Epithelial cell of esophagus (primary cell): ENCODE data around the gene NAA60.

ENCODE experiments used
- DNase-seq: peaks from one replicate; pipeline ENCODE4 v3.0.0; 2010; ENCODE audit warnings: low read depth
- H3K4me3 ChIP-seq: 2 replicates; pipeline ENCODE4 v1.5.1; 2011; ENCODE audit warnings: mild to moderate bottlenecking, low read length, control low read depth
- TF ChIP-seq, protein P1 (sequence below): IDR thresholded peaks from 2 replicates; pipeline ENCODE4 v1.5.1; 2011; ENCODE audit warnings: low read depth, mild to moderate bottlenecking, low read length, control low read depth, inconsistent platforms; ENCODE audit not compliant: insufficient read depth; ENCODE audit errors: missing control alignments

Gene NAA60

DNA sequence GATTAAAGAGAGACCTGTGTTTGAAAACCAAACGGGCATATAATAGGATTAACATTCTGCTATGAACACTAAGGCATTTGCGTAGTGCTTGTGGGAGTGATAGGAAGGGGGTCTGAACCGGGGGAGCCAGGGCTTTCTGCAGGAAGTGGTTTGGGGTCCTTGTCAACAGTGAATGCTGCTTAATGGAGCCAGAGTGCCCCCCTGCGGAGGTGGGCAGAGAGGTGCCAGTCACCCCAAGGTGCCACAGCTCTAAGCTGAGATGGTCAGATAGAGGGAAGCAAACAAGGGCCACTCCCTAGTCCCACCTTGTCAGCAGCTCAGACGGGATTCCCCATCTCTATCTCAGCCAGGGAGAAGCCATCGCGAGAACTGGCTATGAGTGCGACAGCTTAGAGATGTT, 17.7 kb downstream of the NAA60 start:
- TF ChIP-seq, protein P1, sequence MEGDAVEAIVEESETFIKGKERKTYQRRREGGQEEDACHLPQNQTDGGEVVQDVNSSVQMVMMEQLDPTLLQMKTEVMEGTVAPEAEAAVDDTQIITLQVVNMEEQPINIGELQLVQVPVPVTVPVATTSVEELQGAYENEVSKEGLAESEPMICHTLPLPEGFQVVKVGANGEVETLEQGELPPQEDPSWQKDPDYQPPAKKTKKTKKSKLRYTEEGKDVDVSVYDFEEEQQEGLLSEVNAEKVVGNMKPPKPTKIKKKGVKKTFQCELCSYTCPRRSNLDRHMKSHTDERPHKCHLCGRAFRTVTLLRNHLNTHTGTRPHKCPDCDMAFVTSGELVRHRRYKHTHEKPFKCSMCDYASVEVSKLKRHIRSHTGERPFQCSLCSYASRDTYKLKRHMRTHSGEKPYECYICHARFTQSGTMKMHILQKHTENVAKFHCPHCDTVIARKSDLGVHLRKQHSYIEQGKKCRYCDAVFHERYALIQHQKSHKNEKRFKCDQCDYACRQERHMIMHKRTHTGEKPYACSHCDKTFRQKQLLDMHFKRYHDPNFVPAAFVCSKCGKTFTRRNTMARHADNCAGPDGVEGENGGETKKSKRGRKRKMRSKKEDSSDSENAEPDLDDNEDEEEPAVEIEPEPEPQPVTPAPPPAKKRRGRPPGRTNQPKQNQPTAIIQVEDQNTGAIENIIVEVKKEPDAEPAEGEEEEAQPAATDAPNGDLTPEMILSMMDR = no peak
- no peak for DNase-seq
- no peak overlapping the region for H3K4me3 ChIP-seq

DNA sequence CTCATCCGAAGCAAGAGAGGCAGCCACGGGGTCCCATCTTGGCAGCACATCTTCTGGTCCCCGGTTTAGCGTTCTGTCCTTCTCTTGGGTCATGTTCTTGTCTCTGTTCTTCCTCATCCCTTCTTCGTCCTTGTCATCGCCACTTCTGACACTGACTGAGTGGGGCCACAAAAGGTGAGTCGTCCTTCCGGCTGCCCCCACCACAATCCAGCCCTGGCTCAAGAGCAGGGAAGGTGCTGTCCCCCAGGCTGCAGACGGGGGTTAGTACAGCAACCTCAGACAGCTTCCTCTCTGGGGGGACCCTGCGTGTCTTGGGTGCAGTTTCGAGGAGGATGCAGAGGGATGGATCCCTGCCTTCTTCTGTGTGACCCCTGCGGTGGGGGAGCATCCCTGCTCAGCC, 21.8 kb downstream of the NAA60 start:
- TF ChIP-seq, protein P1 = no peak
- no peak for DNase-seq
- no peak overlapping the region for H3K4me3 ChIP-seq

DNA sequence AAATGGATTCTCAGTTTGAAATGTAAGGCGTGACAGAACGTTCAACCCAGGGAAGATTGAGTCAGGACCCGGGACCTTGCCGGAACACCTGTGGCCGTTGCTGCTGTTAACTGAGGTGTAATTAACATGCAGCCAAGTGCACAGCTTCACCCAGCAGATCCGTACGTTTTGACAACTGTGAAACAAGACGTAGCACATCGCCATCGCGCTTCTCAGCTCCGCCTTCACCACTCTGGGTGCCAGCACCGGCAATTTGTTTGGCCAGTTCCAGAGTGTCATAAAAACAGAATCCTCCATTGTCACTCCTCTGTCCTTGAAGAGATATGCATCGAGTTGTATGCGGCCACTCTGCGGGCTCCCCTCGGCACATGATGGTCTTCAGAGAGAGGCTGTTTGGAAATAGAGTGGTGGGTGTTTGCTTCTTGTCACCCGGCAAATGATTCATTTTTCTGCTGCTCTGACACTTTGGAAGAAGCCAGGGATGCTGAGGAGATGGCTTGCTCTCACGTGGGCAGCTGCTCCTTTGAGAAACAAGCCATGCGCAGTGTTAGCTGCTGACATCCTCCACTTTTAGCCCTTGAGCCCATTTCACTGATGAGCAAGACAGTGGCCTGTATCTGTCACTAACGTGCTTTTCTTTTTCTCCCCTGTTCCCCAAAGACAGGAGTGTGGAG, 22.6 kb downstream of the NAA60 start:
- no peak for DNase-seq
- TF ChIP-seq, protein P1 = no peak
- no peak overlapping the region for H3K4me3 ChIP-seq

GRCh38 chr16:3467182-3467581, 23.7 kb downstream of the NAA60 start:
- no peak for DNase-seq
- TF ChIP-seq, protein P1 = no peak
- no peak overlapping the region for H3K4me3 ChIP-seq

GRCh38 chr16:3467921-3468320, 24.4 kb downstream of the NAA60 start:
- TF ChIP-seq, protein P1 = no peak
- DNase-seq = peak; percentile 45
- H3K4me3 ChIP-seq = no peak overlapping the region

- no peak overlapping the region for H3K4me3 ChIP-seq
- DNase-seq = no peak
- TF ChIP-seq, protein P1 = no peak
Observed at GRCh38 chr16:3468501-3468900, 25.0 kb downstream of the NAA60 start.

GRCh38 chr16:3469736-3470135, 26.3 kb downstream of the NAA60 start:
- TF ChIP-seq, protein P1 = no peak
- DNase-seq = no peak
- no peak overlapping the region for H3K4me3 ChIP-seq
